T-helper 9 cell (primary cell): Measurements from ENCODE around the gene MYRIP.
"Not testable (repeated sequence)": the region's sequence is repeated elsewhere in the genome, so short reads cannot be mapped to it uniquely, and the experiment has no call there.

Experiments
- DNase-seq: peaks from one replicate; pipeline ENCODE4 v3.0.0-alpha.2; 2020

The MYRIP gene

GRCh38 chr3:39977058-39977794 lies 167.8 kb downstream of the MYRIP start:
- DNase-seq, result no peak

GRCh38 chr3:39978308-39978707 lies 168.9 kb downstream of the MYRIP start:
- no peak for DNase-seq

GRCh38 chr3:39980058-39980457 lies 170.6 kb downstream of the MYRIP start:
- no peak for DNase-seq

GRCh38 chr3:39980781-39981180 lies 171.4 kb downstream of the MYRIP start:
- DNase-seq, result no peak

- DNase-seq, result no peak
Measured at GRCh38 chr3:39981547-39982184, 172.3 kb downstream of the MYRIP start.

- no peak for DNase-seq
Measured at GRCh38 chr3:39982665-39983357, 173.4 kb downstream of the MYRIP start.

GRCh38 chr3:39989746-39990145 lies 180.3 kb downstream of the MYRIP start:
- no peak for DNase-seq

GRCh38 chr3:39990532-39990931 lies 181.1 kb downstream of the MYRIP start:
- DNase-seq, result no peak

GRCh38 chr3:40008796-40009195 lies 199.4 kb downstream of the MYRIP start:
- no peak for DNase-seq

- no peak for DNase-seq
Measured at GRCh38 chr3:40009991-40010390, 200.6 kb downstream of the MYRIP start.

GRCh38 chr3:40012381-40012780 lies 203.0 kb downstream of the MYRIP start:
- DNase-seq, result no peak

GRCh38 chr3:40016391-40016790 lies 207.0 kb downstream of the MYRIP start:
- DNase-seq, result no peak

GRCh38 chr3:40018369-40018768 lies 209.0 kb downstream of the MYRIP start:
- DNase-seq, result no peak

GRCh38 chr3:40019376-40019775 lies 210.0 kb downstream of the MYRIP start:
- DNase-seq, result no peak

- DNase-seq, result no peak
Measured at GRCh38 chr3:40020689-40021088, 211.3 kb downstream of the MYRIP start.

GRCh38 chr3:40021338-40021737 lies 211.9 kb downstream of the MYRIP start:
- no peak for DNase-seq

- no peak for DNase-seq
Measured at GRCh38 chr3:40022297-40022827, 213.0 kb downstream of the MYRIP start.

GRCh38 chr3:40024526-40024925 lies 215.1 kb downstream of the MYRIP start:
- no peak for DNase-seq

GRCh38 chr3:40025892-40026291 lies 216.5 kb downstream of the MYRIP start:
- not testable (repeated sequence) for DNase-seq

GRCh38 chr3:40035177-40035576 lies 225.8 kb downstream of the MYRIP start:
- DNase-seq, result no peak

GRCh38 chr3:40037582-40037981 lies 228.2 kb downstream of the MYRIP start:
- DNase-seq, result no peak

GRCh38 chr3:40042752-40043443 lies 233.5 kb downstream of the MYRIP start:
- no peak for DNase-seq

GRCh38 chr3:40043444-40043755 lies 234.0 kb downstream of the MYRIP start:
- DNase-seq, result no peak
